Mesendoderm (in vitro differentiated cells): ENCODE data around the gene AKR1B1.

ENCODE experiments used
- DNase-seq: peaks from one replicate; pipeline ENCODE4 v3.0.0; 2013
- H2AK5ac ChIP-seq: 2 replicates; pipeline ENCODE4 v1.6.1; 2013; ENCODE audit warnings: low read length, inconsistent platforms
- H2BK120ac ChIP-seq: 2 replicates; pipeline ENCODE4 v1.6.1; 2013; ENCODE audit warnings: low read depth, mild to moderate bottlenecking, low read length, moderate library complexity, mixed read lengths
- H2BK15ac ChIP-seq: replicated peaks from 2 replicates; pipeline ENCODE4 v1.6.1; 2013; ENCODE audit warnings: low read depth, mild to moderate bottlenecking, moderate library complexity
- H2BK5ac ChIP-seq: 2 replicates; pipeline ENCODE4 v1.6.1; 2013; ENCODE audit warnings: low read length, inconsistent platforms
- H3K18ac ChIP-seq: 2 replicates; pipeline ENCODE4 v1.6.1; 2013; ENCODE audit warnings: mild to moderate bottlenecking, low read length, mixed read lengths
- H3K23ac ChIP-seq: one replicate; pipeline ENCODE4 v1.6.1; 2013; ENCODE audit warnings: low read length
- H3K27ac ChIP-seq: 2 replicates; pipeline ENCODE4 v1.5.1; 2013; ENCODE audit warnings: low read depth, mild to moderate bottlenecking, inconsistent platforms, low read length, moderate library complexity
- H3K27me3 ChIP-seq: 2 replicates; pipeline ENCODE4 v1.6.1; 2013; ENCODE audit warnings: low read length, control low read depth, mild to moderate bottlenecking, inconsistent platforms; ENCODE audit not compliant: insufficient read depth, poor library complexity
- H3K36me3 ChIP-seq: 2 replicates; pipeline ENCODE4 v1.6.1; 2013; ENCODE audit warnings: low read length, inconsistent platforms; ENCODE audit not compliant: control insufficient read depth, insufficient read depth
- H3K4ac ChIP-seq: one replicate; pipeline ENCODE4 v1.6.1; 2013; ENCODE audit warnings: low read depth, mild to moderate bottlenecking, low read length, moderate library complexity
- H3K4me1 ChIP-seq: 2 replicates; pipeline ENCODE4 v1.6.1; 2013; ENCODE audit warnings: low read depth, low read length, inconsistent platforms; ENCODE audit not compliant: control insufficient read depth
- H3K4me2 ChIP-seq: 2 replicates; pipeline ENCODE4 v1.6.1; 2013; ENCODE audit warnings: low read length
- H3K4me3 ChIP-seq: 2 replicates; pipeline ENCODE4 v1.5.1; 2013; ENCODE audit warnings: mild to moderate bottlenecking, low read length
- H3K56ac ChIP-seq: one replicate; pipeline ENCODE4 v1.6.1; 2013; ENCODE audit warnings: low read length
- H3K79me1 ChIP-seq: 2 replicates; pipeline ENCODE4 v1.6.1; 2013; ENCODE audit warnings: low read length, inconsistent platforms
- H3K79me2 ChIP-seq: 2 replicates; pipeline ENCODE4 v1.6.1; 2013; ENCODE audit warnings: mild to moderate bottlenecking, low read length; ENCODE audit not compliant: control insufficient read depth, insufficient read depth
- H3K9ac ChIP-seq: 2 replicates; pipeline ENCODE4 v1.6.1; 2013; ENCODE audit warnings: low read length, inconsistent platforms
- H4K5ac ChIP-seq: one replicate; pipeline ENCODE4 v1.6.1; 2013; ENCODE audit warnings: low read length
- H4K8ac ChIP-seq: one replicate; pipeline ENCODE4 v1.6.1; 2013; ENCODE audit warnings: low read depth, mild to moderate bottlenecking, control low read depth, low read length, moderate library complexity
- WGBS: extraction: QIAGEN DNeasy Blood & Tissue Kit; methylation state at CpG from one replicate; pipeline ENCODE4 v1.1.7; 2013; ENCODE audit warnings: low lambda C conversion rate, missing lambda C conversion rate; ENCODE audit not compliant: insufficient coverage; ENCODE audit errors: extremely low coverage; 5-methylcytosine and 5-hydroxymethylcytosine counted together

Gene AKR1B1

DNA sequence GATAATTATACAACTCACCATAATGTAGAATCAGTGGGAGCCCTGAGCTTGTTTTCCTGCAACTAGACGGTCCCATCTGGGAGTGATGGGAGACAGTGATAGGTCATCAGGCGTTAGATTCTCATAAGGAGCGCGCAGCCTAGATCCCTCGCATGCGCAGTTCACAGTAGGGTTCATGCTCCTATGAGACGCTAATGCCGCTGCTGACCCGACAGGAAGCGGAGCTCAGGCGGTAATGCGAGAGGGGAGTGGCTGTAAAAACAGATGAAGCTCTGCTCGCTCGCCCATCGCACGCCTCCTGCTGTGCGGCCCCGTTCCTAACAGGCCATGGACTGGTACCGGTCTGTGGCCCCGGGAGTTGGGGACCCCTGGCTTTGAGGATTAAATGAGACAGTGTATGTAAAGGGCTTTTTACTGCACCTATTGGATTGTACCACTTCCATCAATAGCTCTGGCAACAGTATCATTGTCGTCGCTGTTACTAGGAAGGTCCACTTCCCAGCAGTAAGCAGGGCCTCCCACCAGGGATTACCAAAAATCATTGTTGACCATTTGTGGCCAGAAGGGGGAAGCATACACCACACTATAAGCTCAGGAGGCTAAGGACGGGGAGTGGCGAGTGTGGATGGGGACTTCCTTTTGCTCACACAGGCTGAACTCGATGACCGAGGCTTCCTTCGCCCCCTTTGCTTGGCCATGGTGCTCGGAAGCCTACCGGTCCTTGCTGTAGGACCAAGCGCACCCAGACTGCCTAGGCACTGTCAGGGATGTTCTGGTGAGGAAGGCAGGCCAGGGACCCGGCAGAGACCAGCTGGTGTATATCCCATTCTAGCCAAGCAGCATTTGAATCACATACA lies 26.4 kb downstream of the AKR1B1 start:
- H3K27ac ChIP-seq: no peak overlapping the region
- WGBS: no CpG with 5 or more reads among the region's 31 CpGs

GRCh38 chr7:134431815-134432214 lies 27.1 kb downstream of the AKR1B1 start:
- Histone ChIP-seq H3K27me3 (no peaks in the 10 kb centered on the region), H3K4me2 (no peak overlapping the region), H3K4me3 (no peak overlapping the region), H2AK5ac (no peak overlapping the region), H3K36me3 (no peaks in the 10 kb centered on the region), H3K18ac (no peak overlapping the region), H3K9ac (no peak overlapping the region), H4K8ac (no peak overlapping the region), H3K4ac (no peak overlapping the region), H3K79me1 (no peaks in the 10 kb centered on the region), H2BK15ac (no peak overlapping the region), H2BK120ac (no peak overlapping the region), H3K4me1 (no peaks in the 10 kb centered on the region), H3K23ac (no peak overlapping the region), H3K56ac (no peak overlapping the region), H3K79me2 (no peaks in the 10 kb centered on the region), H2BK5ac (no peak overlapping the region), H3K27ac (no peak overlapping the region), H4K5ac (no peak overlapping the region)
- WGBS: no CpG with 5 or more reads among the region's 11 CpGs
- no peak for DNase-seq

More for the DNA sequence above, 26.4 kb downstream of the AKR1B1 start:
- H3K79me1 ChIP-seq: no peaks in the 10 kb centered on the region
- no peak overlapping the region for H4K5ac ChIP-seq
- H2BK5ac ChIP-seq: no peak overlapping the region
- H3K4ac ChIP-seq: no peak overlapping the region
- H4K8ac ChIP-seq: no peak overlapping the region
- peak overlapping the region; percentile 39 for H3K4me2 ChIP-seq
- H3K36me3 ChIP-seq: no peaks in the 10 kb centered on the region
- no peak overlapping the region for H3K18ac ChIP-seq
- no peak overlapping the region for H2AK5ac ChIP-seq
- no peak overlapping the region for H3K4me3 ChIP-seq
- no peak overlapping the region for H2BK120ac ChIP-seq
- H3K56ac ChIP-seq: peak overlapping the region; percentile 85
- no peak overlapping the region for H2BK15ac ChIP-seq
- H3K4me1 ChIP-seq: no peaks in the 10 kb centered on the region
- peak overlapping the region; percentile 42 for H3K9ac ChIP-seq
- DNase-seq: peak; percentile 96
- no peak overlapping the region for H3K23ac ChIP-seq
- no peaks in the 10 kb centered on the region for H3K27me3 ChIP-seq
- H3K79me2 ChIP-seq: no peaks in the 10 kb centered on the region

GRCh38 chr7:134429481-134429880 lies 29.4 kb downstream of the AKR1B1 start:
- Histone ChIP-seq H2AK5ac (no peak overlapping the region), H3K4me3 (no peak overlapping the region), H3K18ac (no peak overlapping the region), H2BK120ac (no peak overlapping the region), H3K4ac (no peak overlapping the region), H4K5ac (no peak overlapping the region), H3K9ac (no peak overlapping the region), H3K4me2 (no peak overlapping the region), H2BK15ac (no peak overlapping the region), H3K79me2 (no peaks in the 10 kb centered on the region), H3K27me3 (no peaks in the 10 kb centered on the region), H2BK5ac (no peak overlapping the region), H3K79me1 (no peaks in the 10 kb centered on the region), H3K56ac (no peak overlapping the region), H3K4me1 (no peaks in the 10 kb centered on the region), H3K23ac (no peak overlapping the region), H4K8ac (no peak overlapping the region), H3K27ac (no peak overlapping the region), H3K36me3 (no peaks in the 10 kb centered on the region)
- whole genome bisulfite sequencing: no CpG with 5 or more reads among the region's 6 CpGs
- DNase-seq: no peak

DNA sequence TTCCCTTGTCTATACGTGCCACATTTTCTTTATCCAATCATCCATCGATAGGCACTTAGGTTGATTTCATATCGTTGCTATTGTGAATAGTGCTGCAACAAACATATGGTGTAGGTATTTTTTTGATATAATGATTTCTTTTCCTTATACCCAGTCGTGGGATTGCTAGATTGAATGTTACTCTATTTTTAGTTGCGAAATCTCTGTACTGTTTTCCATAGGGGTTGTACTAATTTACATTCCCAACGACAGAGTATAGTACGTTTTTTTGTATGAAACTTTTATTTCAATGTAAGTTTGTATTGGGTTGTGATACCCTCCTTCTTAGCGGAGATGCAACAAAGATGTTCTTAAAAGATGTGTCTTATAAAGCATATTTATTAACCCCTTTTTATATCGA lies 30.0 kb downstream of the AKR1B1 start:
- no peak overlapping the region for H3K27ac ChIP-seq
- no peaks in the 10 kb centered on the region for H3K79me1 ChIP-seq
- H3K4me1 ChIP-seq: no peaks in the 10 kb centered on the region
- no peak overlapping the region for H3K18ac ChIP-seq
- no peak overlapping the region for H4K5ac ChIP-seq
- DNase-seq: no peak
- WGBS: no CpG with 5 or more reads among the region's 9 CpGs
- H3K36me3 ChIP-seq: no peaks in the 10 kb centered on the region
- H4K8ac ChIP-seq: no peak overlapping the region
- no peak overlapping the region for H3K4me2 ChIP-seq
- no peak overlapping the region for H3K23ac ChIP-seq
- H2BK15ac ChIP-seq: no peak overlapping the region
- no peak overlapping the region for H2AK5ac ChIP-seq
- no peaks in the 10 kb centered on the region for H3K27me3 ChIP-seq
- no peak overlapping the region for H2BK120ac ChIP-seq
- no peak overlapping the region for H3K56ac ChIP-seq
- H3K4ac ChIP-seq: no peak overlapping the region
- no peak overlapping the region for H3K9ac ChIP-seq
- no peaks in the 10 kb centered on the region for H3K79me2 ChIP-seq
- no peak overlapping the region for H3K4me3 ChIP-seq
- H2BK5ac ChIP-seq: no peak overlapping the region

DNA sequence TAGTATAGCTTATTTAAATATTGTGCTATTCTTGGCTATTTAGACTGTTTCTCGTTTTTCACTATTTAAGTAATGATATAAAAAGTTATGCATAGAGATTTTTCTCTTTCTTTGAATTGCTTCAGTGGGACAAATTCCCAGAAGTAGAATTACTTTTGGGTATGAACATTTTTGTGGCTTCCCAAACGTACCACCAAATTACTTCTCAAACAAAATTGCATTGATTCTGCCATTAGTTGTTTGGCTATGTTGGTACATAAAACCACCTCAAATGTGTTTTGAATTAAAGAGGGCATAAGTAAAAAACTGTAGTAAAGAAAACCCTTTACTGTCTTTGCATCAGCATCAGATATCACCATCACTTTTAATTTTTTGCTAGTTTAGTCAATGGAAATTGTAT lies 31.0 kb downstream of the AKR1B1 start:
- no peak overlapping the region for H3K56ac ChIP-seq
- H4K8ac ChIP-seq: no peak overlapping the region
- H3K36me3 ChIP-seq: no peaks in the 10 kb centered on the region
- H3K4me2 ChIP-seq: no peak overlapping the region
- H3K18ac ChIP-seq: no peak overlapping the region
- no peak overlapping the region for H2BK120ac ChIP-seq
- H3K9ac ChIP-seq: no peak overlapping the region
- no peak overlapping the region for H4K5ac ChIP-seq
- H3K23ac ChIP-seq: no peak overlapping the region
- no peak overlapping the region for H3K4ac ChIP-seq
- no peak overlapping the region for H2AK5ac ChIP-seq
- no peak overlapping the region for H2BK15ac ChIP-seq
- no peaks in the 10 kb centered on the region for H3K4me1 ChIP-seq
- no peak overlapping the region for H3K27ac ChIP-seq
- no CpG with 5 or more reads among the region's 2 CpGs for WGBS
- H3K27me3 ChIP-seq: no peaks in the 10 kb centered on the region
- no peaks in the 10 kb centered on the region for H3K79me2 ChIP-seq
- H3K4me3 ChIP-seq: no peak overlapping the region
- DNase-seq: no peak
- H2BK5ac ChIP-seq: no peak overlapping the region
- H3K79me1 ChIP-seq: no peaks in the 10 kb centered on the region

- no peak overlapping the region for H2BK120ac ChIP-seq
- H3K36me3 ChIP-seq: no peaks in the 10 kb centered on the region
- H3K27me3 ChIP-seq: no peaks in the 10 kb centered on the region
- H3K27ac ChIP-seq: no peak overlapping the region
- no peak overlapping the region for H4K8ac ChIP-seq
- H3K79me2 ChIP-seq: no peaks in the 10 kb centered on the region
- no peak overlapping the region for H2BK5ac ChIP-seq
- H3K4me3 ChIP-seq: no peak overlapping the region
- H3K4me1 ChIP-seq: no peaks in the 10 kb centered on the region
- no CpG with 5 or more reads among the region's 1 CpG for WGBS
- H3K18ac ChIP-seq: no peak overlapping the region
- no peak overlapping the region for H2BK15ac ChIP-seq
- no peak overlapping the region for H4K5ac ChIP-seq
- no peak overlapping the region for H3K56ac ChIP-seq
- no peak overlapping the region for H3K23ac ChIP-seq
- H3K9ac ChIP-seq: no peak overlapping the region
- no peak overlapping the region for H2AK5ac ChIP-seq
- H3K4ac ChIP-seq: no peak overlapping the region
- no peak for DNase-seq
- no peak overlapping the region for H3K4me2 ChIP-seq
- H3K79me1 ChIP-seq: no peaks in the 10 kb centered on the region
Measured at GRCh38 chr7:134425777-134426176, 33.1 kb downstream of the AKR1B1 start.
